Stromal cell of bone marrow (primary cell): Measurements from ENCODE around the gene ZNF615.
"Not testable (repeated sequence)": the region's sequence is repeated elsewhere in the genome, so short reads cannot be mapped to it uniquely, and the experiment has no call there.

Experiments used
- DNase-seq: peaks from one replicate; pipeline ENCODE4 v3.0.0-alpha.2; 2012; ENCODE audit warnings: low read depth

Gene ZNF615

GRCh38 chr19:51980116-51980736, 27.8 kb downstream of the ZNF615 start:
- DNase-seq = no peak

GRCh38 chr19:51978882-51979281, 29.1 kb downstream of the ZNF615 start:
- no peak for DNase-seq

GRCh38 chr19:51977346-51977745, 30.7 kb downstream of the ZNF615 start:
- no peak for DNase-seq

GRCh38 chr19:51976852-51977251, 31.2 kb downstream of the ZNF615 start:
- DNase-seq = no peak

GRCh38 chr19:51975787-51976186, 32.2 kb downstream of the ZNF615 start:
- not testable (repeated sequence) for DNase-seq

GRCh38 chr19:51971624-51972023, 36.4 kb downstream of the ZNF615 start:
- peak; percentile 12 for DNase-seq

GRCh38 chr19:51970718-51971117, 37.3 kb downstream of the ZNF615 start:
- DNase-seq = no peak

GRCh38 chr19:51965583-51965982, 42.4 kb downstream of the ZNF615 start:
- no peak for DNase-seq

GRCh38 chr19:51960621-51961233, 47.3 kb downstream of the ZNF615 start:
- not testable (repeated sequence) for DNase-seq

- DNase-seq = no peak
These were observed 48.2 kb downstream of the ZNF615 start for GRCh38 chr19:51959791-51960190.

- not testable (repeated sequence) for DNase-seq
These were observed 50.2 kb downstream of the ZNF615 start for GRCh38 chr19:51957846-51958245.

- DNase-seq = peak; percentile 11
These were observed 59.0 kb downstream of the ZNF615 start for GRCh38 chr19:51948975-51949374.

- no peak for DNase-seq
These were observed 61.4 kb downstream of the ZNF615 start for GRCh38 chr19:51946602-51947001.

- no peak for DNase-seq
These were observed 63.0 kb downstream of the ZNF615 start for GRCh38 chr19:51944798-51945552.
